GM19043 (cell line): ENCODE data around the gene POLDIP3.

Experiments used
- ATAC-seq: cut with Tn5 transposase; IDR thresholded peaks from one replicate; pipeline ENCODE4 v1.9.1; 2021; ENCODE audit warnings: low read depth; ENCODE audit not compliant: unreplicated experiment

Gene POLDIP3

GRCh38 chr22:42614312-42615091, at the start of gene POLDIP3:
TSS of gene POLDIP3 (minus strand) at chr22:42614883. CDS start at chr22:42614857, 26 bp downstream.
- peak; percentile 45 for ATAC-seq

- ATAC-seq: no peak
Measured at GRCh38 chr22:42661985-42662831, 47.5 kb upstream of the POLDIP3 start.

- ATAC-seq: no peak
Measured at GRCh38 chr22:42656578-42656977, 41.9 kb upstream of the POLDIP3 start.

GRCh38 chr22:42655693-42656092, 41.0 kb upstream of the POLDIP3 start:
- ATAC-seq: no peak

- ATAC-seq: no peak
Measured at GRCh38 chr22:42654436-42655073, 39.9 kb upstream of the POLDIP3 start.

- no peak for ATAC-seq
Measured at GRCh38 chr22:42653999-42654398, 39.3 kb upstream of the POLDIP3 start.

GRCh38 chr22:42651134-42651533, 36.5 kb upstream of the POLDIP3 start:
- ATAC-seq: no peak

- peak; percentile 46 for ATAC-seq
Measured at GRCh38 chr22:42649246-42650099, 34.8 kb upstream of the POLDIP3 start, which contains the start of gene CYB5R3. TSS of gene CYB5R3 (minus strand) at chr22:42649392. CDS start at chr22:42649315, 77 bp downstream.

GRCh38 chr22:42648368-42649245, 33.9 kb upstream of the POLDIP3 start:
- peak; percentile 21 for ATAC-seq

- ATAC-seq: no peak
Measured at GRCh38 chr22:42648017-42648367, 33.3 kb upstream of the POLDIP3 start.

- ATAC-seq: no peak
Measured at GRCh38 chr22:42646569-42647525, 32.2 kb upstream of the POLDIP3 start.

- no peak for ATAC-seq
Measured at GRCh38 chr22:42645938-42646568, 31.4 kb upstream of the POLDIP3 start.

GRCh38 chr22:42645341-42645937, 30.8 kb upstream of the POLDIP3 start:
- ATAC-seq: no peak

- no peak for ATAC-seq
Measured at GRCh38 chr22:42644422-42645340, 30.0 kb upstream of the POLDIP3 start.

- ATAC-seq: no peak
Measured at GRCh38 chr22:42643634-42644421, 29.1 kb upstream of the POLDIP3 start.
